ENCODE results near the gene DMXL2.

- TF ChIP-seq EZH2phosphoT487 (IDR thresholded peaks at IDR 0.05; ENCODE audit: low read depth, severe bottlenecking, unreplicated experiment): no peak
- no peak for TF ChIP-seq CTCF (IDR thresholded peaks at IDR 0.05; ENCODE audit: poor library complexity)
Measured at GRCh38 chr15:51642696-51643095, 20.1 kb upstream of the DMXL2 start.

Data from hepatocyte (in vitro differentiated cells).